GM18498 (cell line): Measurements from ENCODE around the gene LRRC75B.
"Not testable (repeated sequence)": the region's sequence is repeated elsewhere in the genome, so short reads cannot be mapped to it uniquely, and the experiment has no call there.

ENCODE experiments used
- ATAC-seq: cut with Tn5 transposase; IDR thresholded peaks from one replicate; pipeline ENCODE4 v1.9.1; 2021; ENCODE audit warnings: mild to moderate bottlenecking, moderate library complexity; ENCODE audit not compliant: unreplicated experiment

The LRRC75B gene

DNA sequence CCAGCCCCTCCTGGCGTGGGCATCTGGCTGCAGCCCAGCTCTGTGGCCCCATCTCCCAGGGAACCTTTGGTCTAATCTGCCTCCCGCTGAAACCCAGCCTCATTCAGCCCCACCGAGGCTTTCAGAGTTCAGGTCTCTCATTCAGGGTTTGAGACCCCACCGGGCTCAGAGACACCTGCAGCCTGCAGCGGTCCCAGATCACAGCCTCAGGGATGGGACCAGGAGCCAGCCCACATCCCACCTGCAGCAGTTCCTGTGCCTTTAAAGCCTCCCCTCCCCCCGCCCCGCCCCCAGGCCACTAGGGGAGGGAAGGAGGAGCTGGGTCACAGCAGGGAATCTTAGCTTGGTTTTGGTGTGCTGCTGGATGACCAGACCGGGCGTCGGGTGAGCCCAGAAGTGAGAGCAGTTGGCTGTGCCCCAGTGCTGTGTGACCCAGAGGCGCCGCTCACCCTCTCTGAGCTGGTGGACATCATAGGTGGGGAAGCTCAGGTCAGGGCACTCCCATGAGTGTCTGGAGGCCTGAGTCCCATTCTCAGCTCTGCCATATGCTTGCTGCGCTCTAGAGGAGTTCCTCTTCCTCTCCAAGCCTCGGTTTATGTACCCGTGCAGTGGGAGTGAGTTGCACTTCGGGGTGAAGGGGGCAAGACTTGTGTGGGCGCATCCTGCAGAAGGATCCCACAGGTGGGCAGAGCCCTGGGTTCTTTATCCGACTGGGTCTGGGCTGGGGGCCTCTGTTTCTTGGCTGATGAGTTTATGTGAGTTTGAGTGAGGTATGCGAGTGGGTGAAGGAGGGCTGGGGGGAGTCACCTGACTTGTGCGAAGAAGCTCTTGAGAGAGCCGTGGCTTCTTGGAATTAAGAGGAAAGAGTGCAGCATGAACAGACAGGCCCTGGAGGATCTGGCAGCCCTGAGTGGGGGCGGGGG lies 10.2 kb upstream of the LRRC75B start, which contains the start of gene GGT1:
GGT1 (plus strand) TSS at position 347 of the 923 bp plus-strand sequence. CDS start 7,889 bp downstream, outside the sequence.
- ATAC-seq, result not testable (repeated sequence)

DNA sequence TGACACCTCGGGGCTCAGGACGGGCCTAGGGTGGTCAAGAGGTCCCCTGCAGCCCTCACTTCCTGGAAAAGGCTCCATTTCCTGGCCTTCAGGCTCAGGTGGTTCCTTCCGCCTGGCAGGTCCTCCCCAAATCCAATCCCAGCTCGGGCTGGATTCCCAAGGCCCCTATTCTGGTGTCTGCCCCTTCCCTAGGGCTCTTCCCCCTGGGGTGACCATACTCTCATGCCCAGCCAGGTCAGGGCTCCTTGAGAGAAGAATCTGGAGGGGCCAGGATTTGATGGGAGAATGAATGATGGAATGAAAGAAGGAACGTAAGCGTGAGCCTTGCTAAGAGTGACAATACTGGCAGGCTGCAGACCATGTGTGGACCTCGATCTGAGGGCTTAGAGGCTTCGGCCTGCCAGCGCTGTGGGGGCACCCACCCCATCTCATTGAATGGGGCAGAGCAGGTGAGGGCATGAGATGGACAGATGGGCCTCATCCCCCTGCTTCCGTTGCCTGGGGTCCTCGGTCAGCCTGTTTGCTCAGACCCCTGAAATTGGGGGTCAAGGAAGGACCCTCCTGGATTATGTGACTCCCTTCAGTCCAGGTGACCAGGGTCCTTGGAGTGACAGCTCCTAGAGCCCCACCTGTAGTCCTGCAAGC lies 9.4 kb upstream of the LRRC75B start:
- ATAC-seq, result not testable (repeated sequence)

DNA sequence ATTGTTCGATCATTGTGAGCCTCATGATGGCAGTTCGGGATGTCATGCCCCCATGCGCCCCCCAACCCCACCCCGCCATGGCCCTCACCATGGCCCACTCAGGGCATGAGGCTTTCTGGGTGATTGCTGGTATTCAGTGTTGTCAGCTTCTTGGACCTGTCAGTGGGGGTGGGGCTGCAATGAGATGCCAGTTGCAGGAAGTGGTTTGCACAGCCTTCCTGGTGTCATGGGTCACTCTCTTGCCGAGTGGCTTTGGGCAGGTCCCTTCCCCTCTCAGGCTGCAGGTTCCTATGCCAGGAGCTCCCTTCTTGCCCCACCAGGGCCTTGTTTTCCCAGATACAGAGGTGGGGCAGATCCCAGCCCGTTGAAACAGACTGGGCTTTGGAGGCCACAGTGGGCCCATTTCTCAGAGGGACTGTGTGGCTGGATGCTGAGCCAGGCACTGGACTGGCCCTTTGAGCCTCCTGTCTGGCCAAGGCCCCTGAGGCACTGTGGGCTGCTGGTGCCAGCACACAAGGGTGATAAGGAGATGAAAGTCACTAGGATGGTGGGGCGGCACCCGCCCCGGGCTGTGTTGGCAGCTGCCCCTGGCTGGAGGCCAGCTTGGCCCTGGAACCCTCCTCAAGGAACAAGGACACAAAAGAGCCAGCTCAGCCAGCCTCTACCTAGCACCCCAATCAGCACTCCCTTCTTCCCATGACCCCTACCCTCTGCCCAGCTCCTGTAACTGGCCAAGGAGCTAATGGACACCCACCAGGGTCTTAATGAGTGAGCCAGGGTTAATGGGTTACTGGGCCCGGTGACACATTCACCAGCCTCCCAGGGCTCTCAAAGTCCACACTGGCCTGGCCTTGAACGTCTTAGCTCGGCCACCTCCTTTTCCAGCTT lies 8.6 kb upstream of the LRRC75B start:
- ATAC-seq, result no peak

DNA sequence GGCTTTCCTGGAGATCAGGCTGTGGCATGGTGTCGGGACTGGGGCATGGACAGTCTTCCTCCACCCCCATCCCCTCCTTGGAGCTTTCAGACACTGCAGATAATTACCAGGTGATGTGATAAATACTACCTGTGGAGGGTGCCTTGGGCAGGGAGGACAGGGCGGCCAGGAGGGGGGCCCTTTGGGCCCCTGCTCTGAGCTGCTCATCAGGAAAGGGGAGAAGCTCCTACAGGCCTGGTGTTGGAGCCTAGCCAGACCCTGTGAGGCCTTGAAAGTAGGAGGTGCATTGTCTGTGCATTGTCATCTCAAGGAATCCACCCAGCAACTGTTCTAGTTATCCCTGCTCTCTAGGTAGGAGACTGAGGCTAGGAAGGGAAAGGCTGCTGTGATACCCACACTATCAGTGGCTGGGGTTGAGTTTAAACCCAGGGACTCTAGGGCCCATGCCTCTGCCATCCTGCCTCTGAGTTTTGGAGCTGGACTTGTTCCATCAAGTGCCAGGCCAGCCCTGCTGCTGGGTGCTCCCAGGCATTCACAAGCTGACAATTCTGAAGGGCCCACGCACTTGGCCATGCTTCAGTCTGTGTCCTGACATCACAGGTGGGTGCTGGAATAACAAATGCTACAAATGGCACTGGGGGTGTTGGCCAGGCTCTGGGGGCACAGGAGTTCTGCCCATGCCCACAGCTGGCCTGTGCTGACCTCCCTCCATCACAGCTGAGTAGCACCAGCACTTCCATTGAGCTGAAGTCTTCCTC lies 7.3 kb upstream of the LRRC75B start:
- not testable (repeated sequence) for ATAC-seq

DNA sequence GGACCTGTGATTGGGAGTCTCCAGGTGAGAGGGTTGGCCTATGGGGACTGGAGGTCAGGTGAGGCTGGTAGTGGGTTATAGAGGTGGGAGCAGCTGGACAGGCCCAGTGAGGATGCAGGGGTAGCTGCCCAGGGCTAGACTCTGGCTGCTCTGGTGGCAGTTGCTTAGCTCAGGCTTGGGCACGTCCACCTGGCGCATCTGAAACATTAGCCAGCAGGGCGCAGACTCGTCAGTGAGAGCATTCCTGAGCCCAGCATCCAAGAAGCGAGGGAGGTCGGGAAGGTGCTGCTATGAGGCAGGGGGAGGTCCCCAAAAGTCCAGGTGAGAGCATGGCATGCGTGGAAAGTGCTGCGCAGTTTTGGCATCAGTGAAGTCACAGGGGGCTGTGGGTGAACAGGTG lies 6.6 kb upstream of the LRRC75B start:
- ATAC-seq, result no peak

DNA sequence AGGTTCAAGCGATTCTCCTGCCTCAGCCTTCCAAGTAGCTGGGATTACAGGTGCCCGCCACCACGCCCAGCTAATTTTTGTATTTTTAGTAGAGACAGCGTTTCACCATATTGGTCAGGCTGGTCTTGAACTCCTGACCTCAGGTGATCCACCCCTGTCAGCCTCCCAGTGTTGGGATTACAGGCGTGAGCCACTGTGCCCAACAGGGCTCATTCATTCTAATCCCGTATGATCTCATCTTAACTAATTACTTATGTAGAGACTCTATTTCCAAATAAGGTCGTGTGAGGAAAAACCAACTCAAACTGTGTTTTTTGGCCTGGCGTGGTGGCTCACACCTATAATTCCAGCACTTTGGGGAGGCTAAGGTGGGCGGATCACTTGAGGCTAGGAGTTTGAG lies 4.2 kb upstream of the LRRC75B start:
- not testable (repeated sequence) for ATAC-seq

DNA sequence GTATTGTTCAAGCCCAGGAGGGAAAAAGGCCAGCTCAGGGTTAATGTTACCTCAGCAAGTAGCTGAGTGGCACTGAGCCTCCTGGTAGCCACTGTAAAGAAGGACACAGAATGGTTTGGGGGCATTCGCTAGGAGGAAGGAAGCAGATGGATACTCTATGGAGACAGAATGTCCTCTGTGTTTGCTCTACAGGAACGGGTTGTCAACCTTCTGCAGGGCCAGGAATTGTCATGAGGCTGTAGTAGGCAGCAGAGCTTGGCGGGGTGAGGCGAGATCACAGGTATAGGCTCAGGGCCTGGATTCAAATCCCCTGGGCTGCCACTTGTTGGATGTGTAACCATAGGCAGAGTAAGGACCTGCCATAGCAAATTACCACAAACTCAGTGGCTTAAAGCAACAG lies 3.0 kb upstream of the LRRC75B start:
- ATAC-seq, result no peak

DNA sequence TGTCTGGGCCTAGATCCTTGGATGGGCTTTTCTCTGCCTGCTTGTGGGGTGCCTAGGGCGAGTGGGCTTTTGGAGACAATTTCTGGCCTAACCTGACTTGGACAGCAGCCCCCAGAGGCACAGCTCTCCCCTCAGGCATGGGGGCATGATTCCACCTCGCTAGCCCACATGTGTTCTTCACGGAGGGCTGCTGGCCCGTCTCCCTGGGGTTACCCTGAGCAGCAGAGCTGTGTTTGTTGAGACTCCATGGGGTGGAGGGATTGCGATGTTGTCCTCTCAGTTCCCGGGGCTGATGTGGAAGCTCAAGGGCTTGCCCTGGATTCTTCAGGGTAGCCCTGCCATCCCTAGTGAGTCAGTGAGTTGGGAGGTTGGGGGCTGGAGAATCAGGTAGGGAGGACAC lies 2.4 kb upstream of the LRRC75B start:
- no peak for ATAC-seq

DNA sequence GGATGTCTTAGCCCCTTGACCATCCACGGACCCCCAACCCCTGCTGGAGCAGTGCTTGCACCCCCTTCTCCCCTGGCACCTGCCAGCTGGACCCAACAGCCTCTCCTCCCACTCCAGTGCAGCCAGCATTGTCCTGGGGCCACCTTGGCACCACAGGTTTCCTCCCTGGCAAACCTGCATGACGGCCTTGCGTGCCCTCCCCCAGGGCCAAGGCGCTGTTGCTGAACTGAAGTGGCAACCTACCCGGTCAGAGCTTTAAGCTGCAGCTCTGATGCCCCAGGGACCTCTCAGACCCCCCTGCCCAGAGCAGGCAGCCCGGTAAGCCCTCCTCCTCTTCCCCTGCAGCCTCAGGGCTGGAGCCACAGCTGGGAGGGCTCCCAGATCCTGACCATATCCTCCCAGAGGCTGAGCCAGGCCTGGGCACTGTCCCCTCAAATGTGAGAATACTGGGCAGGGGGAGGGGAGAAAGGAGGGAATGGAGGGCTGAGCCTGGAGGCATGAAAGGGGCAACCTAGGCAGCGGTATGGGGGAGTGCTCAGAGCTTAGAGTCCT lies 1.8 kb upstream of the LRRC75B start:
- ATAC-seq, result no peak

DNA sequence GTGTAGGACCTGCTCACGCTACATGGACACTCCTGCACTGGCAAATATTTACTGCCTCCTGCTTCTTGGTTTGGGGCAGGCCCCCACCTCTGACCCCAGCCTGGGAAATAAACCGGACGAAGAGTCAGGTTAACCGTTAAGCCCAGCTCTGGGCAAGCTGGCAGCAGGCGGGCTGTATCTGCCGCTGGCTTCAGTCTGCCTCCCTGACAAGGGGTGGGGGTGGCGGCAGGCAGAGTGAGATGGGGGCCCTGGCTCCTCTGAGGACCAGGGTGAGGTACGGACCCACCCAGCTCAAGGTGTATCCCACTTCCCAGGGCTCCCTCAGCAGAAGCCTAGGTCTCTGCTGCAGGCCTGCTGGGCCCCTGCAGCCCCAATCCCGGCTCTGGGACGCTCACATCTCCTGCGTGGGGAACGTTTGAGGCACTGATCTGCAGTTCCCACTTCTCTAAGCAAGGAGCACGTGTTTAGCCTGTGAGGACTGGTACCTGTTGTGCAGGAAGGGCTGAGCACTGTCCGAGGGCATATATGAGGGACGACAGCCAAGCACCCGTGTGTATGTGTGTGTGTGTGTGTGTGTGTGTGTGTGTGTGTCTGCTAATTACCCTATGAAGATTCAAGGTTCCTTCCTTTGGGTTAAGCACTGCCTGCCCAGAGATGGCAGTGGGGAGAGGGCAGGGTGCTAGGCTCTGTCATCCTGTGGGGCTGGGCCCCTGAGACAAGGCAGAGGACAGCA lies 1.1 kb upstream of the LRRC75B start:
- ATAC-seq, result no peak

DNA sequence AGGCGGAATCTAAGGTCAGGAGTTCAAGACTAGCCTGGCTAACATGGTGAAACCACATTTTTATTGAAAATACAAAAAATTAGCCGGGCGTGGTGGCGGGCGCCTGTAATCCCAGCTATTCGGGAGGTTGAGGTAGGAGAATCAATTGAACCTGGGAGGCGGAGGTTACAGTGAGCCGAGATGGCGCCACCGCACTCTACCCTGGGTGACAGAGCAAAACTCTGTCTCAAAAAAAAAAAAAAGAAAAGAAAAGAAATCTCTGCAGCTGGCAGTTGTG lies 624 bp upstream of the LRRC75B start:
- ATAC-seq, result not testable (repeated sequence)

DNA sequence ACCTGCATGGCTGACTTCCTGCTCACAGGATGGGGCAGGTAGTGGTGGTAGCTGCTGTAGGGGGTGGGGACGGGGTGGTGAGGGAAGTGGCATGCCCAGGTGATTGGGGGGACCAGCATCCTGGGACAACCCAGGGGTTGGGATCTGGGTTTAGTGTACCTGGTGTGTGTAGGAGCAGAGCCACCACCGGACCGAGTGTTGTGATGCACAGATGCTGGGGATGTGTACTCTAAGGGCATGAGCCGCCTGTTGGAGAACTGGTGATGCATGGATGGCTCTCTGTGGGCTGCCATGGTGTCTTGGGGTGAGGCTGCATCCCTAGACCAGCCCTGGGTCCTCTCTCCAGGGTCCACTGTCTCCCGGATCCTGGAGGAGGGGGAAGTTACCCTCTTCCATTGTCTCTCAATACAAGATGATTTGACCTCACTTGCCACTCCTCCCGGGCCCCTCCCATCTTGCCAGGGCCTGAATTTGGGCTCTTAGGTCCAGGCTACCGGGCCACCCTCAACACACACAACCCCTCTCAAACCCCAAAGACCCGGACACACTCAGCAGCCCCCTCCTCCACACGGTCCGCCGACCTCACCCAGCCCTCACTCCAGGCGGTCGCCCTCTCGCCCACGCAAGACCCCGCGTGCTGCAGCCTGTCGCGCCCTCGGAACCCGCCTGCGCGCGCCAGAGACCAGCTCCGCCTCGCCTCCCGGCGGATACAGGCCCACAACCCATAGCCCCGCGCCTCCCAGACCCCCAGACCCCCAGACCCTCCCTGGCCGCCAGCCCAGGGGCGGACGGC lies 619 bp downstream of the LRRC75B start:
- ATAC-seq, result peak; percentile 22

DNA sequence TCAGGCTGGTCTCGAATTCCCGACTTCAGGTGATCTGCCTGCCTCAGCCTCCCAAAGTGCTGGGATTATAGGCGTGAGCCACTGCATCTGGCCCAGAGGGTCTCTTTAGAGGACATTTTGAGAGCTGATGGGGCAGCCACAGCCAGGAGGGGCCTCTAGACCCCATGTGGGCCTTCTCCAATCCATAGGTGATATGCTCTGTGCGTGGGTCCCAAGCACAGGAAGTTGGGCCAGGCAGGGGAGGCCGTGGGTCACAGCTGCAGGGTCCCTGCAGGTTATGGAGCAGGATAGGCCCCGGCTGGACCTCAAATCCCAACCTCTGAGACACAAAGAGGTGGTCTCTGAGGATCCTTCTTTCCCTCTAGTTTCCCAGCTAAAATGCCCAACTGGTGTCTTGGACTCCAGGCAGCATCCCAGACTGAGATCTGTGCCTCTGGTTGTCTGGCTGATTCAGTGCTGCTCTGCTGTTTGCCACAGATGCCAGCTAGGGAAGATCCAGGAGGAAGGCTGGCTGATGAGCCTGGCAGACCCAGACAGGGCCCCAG lies 1.5 kb downstream of the LRRC75B start:
- no peak for ATAC-seq

DNA sequence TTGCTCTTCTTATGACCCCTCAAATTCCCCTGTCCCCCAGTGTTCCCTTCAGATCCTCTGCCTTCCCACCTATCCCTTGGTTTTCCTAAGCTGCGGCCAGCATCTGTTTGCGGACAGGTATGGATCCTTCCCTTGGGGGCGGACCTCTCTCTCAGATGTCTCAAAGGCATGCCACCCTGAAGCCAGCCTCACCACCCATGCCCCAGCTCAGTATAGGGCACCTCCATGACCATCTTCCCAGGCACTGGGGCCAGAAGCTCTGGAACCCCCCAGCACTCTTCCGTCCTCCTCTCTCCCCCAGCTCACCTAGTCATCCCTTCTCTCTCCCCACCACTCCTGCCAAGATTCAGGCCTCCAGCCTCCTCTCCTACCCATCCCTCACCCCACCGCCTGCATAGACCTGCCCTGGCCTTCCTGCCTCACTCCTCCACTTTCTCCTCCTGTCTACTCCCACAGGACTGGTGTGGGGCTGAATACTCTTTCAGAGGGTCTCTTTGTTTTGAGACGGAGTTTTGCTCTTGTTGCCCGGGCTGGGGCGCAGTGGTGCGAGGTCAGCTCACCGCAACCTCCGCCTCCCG lies 2.2 kb downstream of the LRRC75B start:
- ATAC-seq, result no peak

DNA sequence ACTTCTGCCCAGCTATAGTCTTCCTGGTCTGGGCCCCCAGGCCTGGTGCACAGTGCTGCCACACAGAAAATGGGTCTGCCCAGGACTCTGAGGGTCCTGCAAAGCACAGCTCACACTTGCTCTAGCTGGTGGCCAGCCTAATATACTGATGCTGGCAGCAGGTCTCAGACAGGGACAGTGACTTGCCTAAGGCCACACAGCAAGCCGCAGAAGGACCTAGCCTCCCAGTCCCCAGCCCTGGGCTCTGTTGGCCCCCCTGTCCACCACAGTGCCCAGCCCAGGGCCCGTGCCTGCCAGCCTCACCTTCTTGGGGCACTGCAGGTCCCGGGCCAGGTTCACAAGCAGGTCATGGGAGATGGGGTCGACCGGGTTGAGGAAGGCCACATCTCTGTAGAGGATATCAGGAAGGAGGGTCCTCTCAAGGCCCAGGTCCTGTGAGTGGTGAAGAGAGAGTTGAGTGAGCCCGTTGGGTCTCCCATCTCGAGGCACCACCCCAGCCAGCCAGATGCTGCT lies 3.3 kb downstream of the LRRC75B start:
- no peak for ATAC-seq

DNA sequence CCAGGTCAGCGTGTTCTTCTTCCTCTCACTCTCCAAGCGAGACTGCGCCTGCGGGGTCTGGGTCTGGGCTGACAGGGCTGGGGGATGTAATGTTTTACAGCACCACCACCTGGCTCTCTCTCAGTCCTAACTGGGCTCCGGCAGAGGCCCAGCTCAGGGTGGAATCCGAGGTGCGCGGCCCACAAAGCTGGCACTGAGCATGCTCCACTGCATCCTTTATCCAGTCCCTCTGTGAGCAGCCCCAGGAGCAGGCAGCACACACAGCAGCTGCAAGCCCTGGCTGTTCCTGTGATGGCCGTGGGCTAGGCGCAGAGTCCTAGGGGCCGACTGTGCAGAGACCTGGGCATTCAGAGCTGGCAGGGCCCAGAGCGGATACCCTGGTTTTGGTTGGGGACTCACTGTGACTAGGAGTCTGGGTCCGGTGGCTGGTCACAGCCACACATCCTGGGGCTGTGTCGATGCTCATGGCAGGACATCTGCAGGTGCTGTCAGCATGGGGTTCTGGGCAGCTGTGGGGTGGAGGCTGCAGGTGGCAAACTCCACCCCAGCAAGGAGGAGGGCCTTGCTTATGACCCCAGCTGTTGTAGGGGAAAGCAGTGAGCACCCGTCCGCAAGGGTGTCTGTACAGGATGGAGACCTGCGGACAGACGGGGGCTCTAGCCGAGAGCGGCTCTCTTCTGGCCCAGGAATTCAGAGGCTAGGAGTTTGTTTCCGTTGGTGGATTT lies 4.0 kb downstream of the LRRC75B start:
- no peak for ATAC-seq

DNA sequence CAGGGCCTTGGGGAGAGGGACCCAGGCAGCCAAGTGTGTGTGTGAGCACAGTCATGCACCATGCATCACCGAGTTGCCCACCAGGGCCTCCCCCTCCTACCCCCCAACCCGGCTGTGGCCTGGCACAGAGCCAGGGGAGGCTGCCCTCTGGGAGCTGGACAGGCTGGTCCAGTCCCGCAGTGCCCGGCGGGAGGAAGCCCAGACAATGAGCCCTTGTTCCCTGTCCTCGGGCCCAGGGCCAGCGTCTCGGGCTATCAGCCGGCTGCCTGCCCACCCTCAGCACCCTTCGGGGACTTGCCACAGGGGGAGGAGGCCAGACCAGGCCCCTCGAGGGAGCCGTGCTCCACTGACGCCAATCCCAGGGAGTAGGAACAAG lies 4.5 kb downstream of the LRRC75B start:
- no peak for ATAC-seq
